Vagina (tissue), 2 donors: ENCODE results near the gene NFASC.

Source experiments
- POLR2A ChIP-seq, 2 donors: fragments of 450-650 bp; IDR thresholded peaks; one replicate each; pipeline ENCODE4 v1.6.1; 2017; ENCODE audit warnings: antibody characterized with exemption in 2 of 2, mild to moderate bottlenecking in 2 of 2, moderate library complexity in 2 of 2
- TF ChIP-seq, protein P1 (sequence below), 3 experiments: fragments of 450-650 bp in 2 of 3; fragments of 200-600 bp in 1 of 3; sonication (generic) in 1 of 3; IDR thresholded peaks; one replicate each; pipeline ENCODE4 v1.5.1; 2017 to 2019; ENCODE audit warnings: antibody characterized with exemption in 3 of 3, mild to moderate bottlenecking in 2 of 3, moderate library complexity in 2 of 3

DNA sequence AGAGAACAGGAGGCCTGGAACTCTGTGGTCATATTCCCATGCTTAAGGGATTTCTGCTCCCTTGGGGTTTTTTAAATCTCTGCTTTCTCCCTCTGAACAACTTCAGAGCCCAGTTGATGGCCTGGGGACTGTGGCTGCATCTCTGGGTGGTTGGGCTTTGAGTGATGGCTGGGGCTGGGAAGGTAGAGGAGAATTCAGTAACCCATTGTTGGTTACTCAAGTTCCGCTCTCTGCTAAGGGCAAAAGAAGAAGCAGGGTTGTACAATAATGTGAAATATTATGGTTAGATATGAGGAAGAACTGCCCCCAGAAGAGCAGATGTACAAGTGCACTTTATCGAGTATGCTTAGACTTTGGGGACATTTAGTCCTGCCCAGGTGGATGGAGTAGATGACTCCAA is 100.3 kb downstream of the NFASC start:
- TF ChIP-seq POLR2A (IDR thresholded peaks at IDR 0.05), result no peak
- TF ChIP-seq, protein P1, sequence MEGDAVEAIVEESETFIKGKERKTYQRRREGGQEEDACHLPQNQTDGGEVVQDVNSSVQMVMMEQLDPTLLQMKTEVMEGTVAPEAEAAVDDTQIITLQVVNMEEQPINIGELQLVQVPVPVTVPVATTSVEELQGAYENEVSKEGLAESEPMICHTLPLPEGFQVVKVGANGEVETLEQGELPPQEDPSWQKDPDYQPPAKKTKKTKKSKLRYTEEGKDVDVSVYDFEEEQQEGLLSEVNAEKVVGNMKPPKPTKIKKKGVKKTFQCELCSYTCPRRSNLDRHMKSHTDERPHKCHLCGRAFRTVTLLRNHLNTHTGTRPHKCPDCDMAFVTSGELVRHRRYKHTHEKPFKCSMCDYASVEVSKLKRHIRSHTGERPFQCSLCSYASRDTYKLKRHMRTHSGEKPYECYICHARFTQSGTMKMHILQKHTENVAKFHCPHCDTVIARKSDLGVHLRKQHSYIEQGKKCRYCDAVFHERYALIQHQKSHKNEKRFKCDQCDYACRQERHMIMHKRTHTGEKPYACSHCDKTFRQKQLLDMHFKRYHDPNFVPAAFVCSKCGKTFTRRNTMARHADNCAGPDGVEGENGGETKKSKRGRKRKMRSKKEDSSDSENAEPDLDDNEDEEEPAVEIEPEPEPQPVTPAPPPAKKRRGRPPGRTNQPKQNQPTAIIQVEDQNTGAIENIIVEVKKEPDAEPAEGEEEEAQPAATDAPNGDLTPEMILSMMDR (IDR thresholded peaks at IDR 0.05), result no peak
